Measurements from ENCODE around the gene MANF.

Gene MANF

GRCh38 chr3:51392355-51393133 is 7.5 kb downstream of the MANF start:
- Histone ChIP-seq H3K36me3 (ENCODE audit: insufficient read depth) (no peaks in the 10 kb centered on the region), H3K27me3 (ENCODE audit: insufficient read depth, low read depth) (no peaks in the 10 kb centered on the region), H3K79me2 (ENCODE audit: insufficient read depth, low read depth) (peaks cover 41% of the 10 kb centered on the region), H3K4me1 (ENCODE audit: low read depth, poor library complexity, severe bottlenecking) (peaks cover 38% of the 10 kb centered on the region), H3K27ac (peak overlapping the region; percentile 75; the same call in 1 of the 2 replicates), H2AFZ (ENCODE audit: low read depth) (no peak overlapping the region), H3K9ac (peak overlapping the region; percentile 80; the same call in 1 of the 2 replicates), H3K4me3 (IDR thresholded peaks at IDR 0.05; ENCODE audit: insufficient read depth, low read depth, low read length) (no peak overlapping the region), H4K20me1 (ENCODE audit: insufficient read depth) (no peaks in the 10 kb centered on the region), H3K4me2 (peak overlapping the region; percentile 54)
- TF ChIP-seq, protein P1, sequence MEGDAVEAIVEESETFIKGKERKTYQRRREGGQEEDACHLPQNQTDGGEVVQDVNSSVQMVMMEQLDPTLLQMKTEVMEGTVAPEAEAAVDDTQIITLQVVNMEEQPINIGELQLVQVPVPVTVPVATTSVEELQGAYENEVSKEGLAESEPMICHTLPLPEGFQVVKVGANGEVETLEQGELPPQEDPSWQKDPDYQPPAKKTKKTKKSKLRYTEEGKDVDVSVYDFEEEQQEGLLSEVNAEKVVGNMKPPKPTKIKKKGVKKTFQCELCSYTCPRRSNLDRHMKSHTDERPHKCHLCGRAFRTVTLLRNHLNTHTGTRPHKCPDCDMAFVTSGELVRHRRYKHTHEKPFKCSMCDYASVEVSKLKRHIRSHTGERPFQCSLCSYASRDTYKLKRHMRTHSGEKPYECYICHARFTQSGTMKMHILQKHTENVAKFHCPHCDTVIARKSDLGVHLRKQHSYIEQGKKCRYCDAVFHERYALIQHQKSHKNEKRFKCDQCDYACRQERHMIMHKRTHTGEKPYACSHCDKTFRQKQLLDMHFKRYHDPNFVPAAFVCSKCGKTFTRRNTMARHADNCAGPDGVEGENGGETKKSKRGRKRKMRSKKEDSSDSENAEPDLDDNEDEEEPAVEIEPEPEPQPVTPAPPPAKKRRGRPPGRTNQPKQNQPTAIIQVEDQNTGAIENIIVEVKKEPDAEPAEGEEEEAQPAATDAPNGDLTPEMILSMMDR (conservative IDR thresholded peaks at IDR 0.05; ENCODE audit: low read depth, low read length) = no peak

GRCh38 chr3:51393134-51393495 is 8.0 kb downstream of the MANF start:
- Histone ChIP-seq H3K4me1 (ENCODE audit: low read depth, poor library complexity, severe bottlenecking) (peaks cover 32% of the 10 kb centered on the region), H3K4me3 (IDR thresholded peaks at IDR 0.05; ENCODE audit: insufficient read depth, low read depth, low read length) (no peak overlapping the region), H3K9ac (no peak overlapping the region), H3K79me2 (ENCODE audit: insufficient read depth, low read depth) (peaks cover 36% of the 10 kb centered on the region), H3K27me3 (ENCODE audit: insufficient read depth, low read depth) (no peaks in the 10 kb centered on the region), H3K4me2 (peak overlapping the region; percentile 54; the same call in 1 of the 2 replicates), H3K27ac (no peak overlapping the region), H4K20me1 (ENCODE audit: insufficient read depth) (no peaks in the 10 kb centered on the region), H3K36me3 (ENCODE audit: insufficient read depth) (no peaks in the 10 kb centered on the region), H2AFZ (ENCODE audit: low read depth) (no peak overlapping the region)
- TF ChIP-seq, protein P1 (conservative IDR thresholded peaks at IDR 0.05; ENCODE audit: low read depth, low read length) = no peak

DNA sequence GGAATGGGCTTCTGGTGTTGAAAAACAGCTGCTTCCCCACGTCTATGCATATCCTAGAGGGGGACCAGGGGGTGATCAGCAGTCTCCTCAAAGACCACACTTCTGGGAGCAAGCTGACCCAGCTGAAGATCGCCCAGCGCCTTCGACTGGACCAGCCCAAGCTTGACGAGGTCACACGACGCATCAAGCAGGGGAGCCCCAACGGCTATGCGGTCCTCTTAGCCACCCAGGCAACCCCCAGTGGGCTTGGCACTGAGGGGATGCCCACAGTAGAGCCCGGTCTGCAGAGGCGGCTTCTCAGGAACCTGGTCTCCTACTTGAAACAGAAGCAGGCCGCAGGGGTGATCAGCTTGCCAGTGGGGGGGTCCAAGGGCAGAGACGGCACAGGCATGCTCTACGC is 8.5 kb downstream of the MANF start:
- peaks cover 36% of the 10 kb centered on the region for H3K79me2 ChIP-seq (ENCODE audit: insufficient read depth, low read depth)
- H3K27ac ChIP-seq = no peak overlapping the region
- no peak overlapping the region for H3K4me3 ChIP-seq (IDR thresholded peaks at IDR 0.05; ENCODE audit: insufficient read depth, low read depth, low read length)
- H2AFZ ChIP-seq (ENCODE audit: low read depth) = no peak overlapping the region
- TF ChIP-seq, protein P1 (conservative IDR thresholded peaks at IDR 0.05; ENCODE audit: low read depth, low read length) = no peak
- H3K9ac ChIP-seq = no peak overlapping the region
- H4K20me1 ChIP-seq (ENCODE audit: insufficient read depth) = no peaks in the 10 kb centered on the region
- no peaks in the 10 kb centered on the region for H3K36me3 ChIP-seq (ENCODE audit: insufficient read depth)
- H3K4me2 ChIP-seq = no peak overlapping the region
- H3K27me3 ChIP-seq (ENCODE audit: insufficient read depth, low read depth) = no peaks in the 10 kb centered on the region
- H3K4me1 ChIP-seq (ENCODE audit: low read depth, poor library complexity, severe bottlenecking) = peaks cover 30% of the 10 kb centered on the region

GRCh38 chr3:51394541-51394940 is 9.4 kb downstream of the MANF start:
- TF ChIP-seq, protein P1 (conservative IDR thresholded peaks at IDR 0.05; ENCODE audit: low read depth, low read length) = no peak
- H3K36me3 ChIP-seq (ENCODE audit: insufficient read depth) = no peaks in the 10 kb centered on the region
- H3K4me3 ChIP-seq (IDR thresholded peaks at IDR 0.05; ENCODE audit: insufficient read depth, low read depth, low read length) = no peak overlapping the region
- H3K27ac ChIP-seq = no peak overlapping the region
- no peak overlapping the region for H2AFZ ChIP-seq (ENCODE audit: low read depth)
- H3K9ac ChIP-seq = no peak overlapping the region
- peaks cover 23% of the 10 kb centered on the region for H3K4me1 ChIP-seq (ENCODE audit: low read depth, poor library complexity, severe bottlenecking)
- H4K20me1 ChIP-seq (ENCODE audit: insufficient read depth) = no peaks in the 10 kb centered on the region
- H3K27me3 ChIP-seq (ENCODE audit: insufficient read depth, low read depth) = no peaks in the 10 kb centered on the region
- H3K4me2 ChIP-seq = no peak overlapping the region
- peaks cover 36% of the 10 kb centered on the region for H3K79me2 ChIP-seq (ENCODE audit: insufficient read depth, low read depth)
